HepG2 (cell line): Measurements from ENCODE around the gene PSORS1C2. TPM values are rescaled to one million over a fixed set of nuclear protein-coding genes. Genes with fewer than 3 reads are reported as not detected.

Source experiments
- RCOR2 ChIP-seq: IDR thresholded peaks from 2 replicates; pipeline ENCODE4 v1.6.1; 2016; ENCODE audit warnings: missing biosample characterization, missing genetic modification reagents
- polyA plus RNA-seq, 8 experiments: library from polyadenylated mRNA; depleted of rRNA in 3 of 8; stranded (reverse) in 7 of 8; unstranded in 1 of 8; fragments of >200 nt; fragmentation: Illumina TruSeq in 4 of 8; extraction: Trizol in 4 of 8; gene quantifications; 2 replicates each; pipeline versions ENCODE4 v1.2.1 to v1.2.3, GENCODE V29; 2011 to 2016; ENCODE audit warnings: low read depth in 4 of 8, missing spikeins in 1 of 8, mixed read lengths in 1 of 8; ENCODE audit not compliant: insufficient read depth in 1 of 8
- total RNA-seq, 5 experiments: library from RNA; depleted of rRNA; stranded (reverse); fragments of >200 nt; fragmentation: Illumina TruSeq; extraction: Trizol; gene quantifications; 2 replicates each; pipeline ENCODE4 v1.2.3, GENCODE V29; 2016; ENCODE audit warnings: low read depth in 1 of 5
- TF ChIP-seq, protein P1 (sequence below): sonication (generic); formaldehyde crosslinking; IDR thresholded peaks from 2 replicates; pipeline ENCODE4 v1.5.1; 2020; ENCODE audit warnings: mild to moderate bottlenecking, moderate library complexity, missing genetic modification reagents
- TF ChIP-seq, protein P2 (sequence below): sonication (generic); formaldehyde crosslinking; IDR thresholded peaks from 2 replicates; pipeline ENCODE4 v1.5.0; 2020; ENCODE audit warnings: missing genetic modification reagents
- TF ChIP-seq, protein P3 (sequence below), 2 experiments: fragments of 450-650 bp in 1 of 2; sonication (generic) in 1 of 2; formaldehyde crosslinking in 1 of 2; IDR thresholded peaks; 2 replicates each; pipeline versions ENCODE4 v1.6.1 to v1.8.0; 2016 to 2022; ENCODE audit warnings: antibody characterized with exemption in 1 of 2, mild to moderate bottlenecking in 1 of 2, missing genetic modification reagents in 1 of 2
- TF ChIP-seq, protein P4 (sequence below): sonication (generic); formaldehyde crosslinking; IDR thresholded peaks from 2 replicates; pipeline ENCODE4 v1.4.0; 2020; ENCODE audit warnings: mild to moderate bottlenecking, low read depth, missing genetic modification reagents

The PSORS1C2 gene
- total and polyA plus RNA-seq, 2 of the 13 experiments (the other 11 are each of a cell fraction or from before 2014, with no cell fraction given), result not detected

DNA sequence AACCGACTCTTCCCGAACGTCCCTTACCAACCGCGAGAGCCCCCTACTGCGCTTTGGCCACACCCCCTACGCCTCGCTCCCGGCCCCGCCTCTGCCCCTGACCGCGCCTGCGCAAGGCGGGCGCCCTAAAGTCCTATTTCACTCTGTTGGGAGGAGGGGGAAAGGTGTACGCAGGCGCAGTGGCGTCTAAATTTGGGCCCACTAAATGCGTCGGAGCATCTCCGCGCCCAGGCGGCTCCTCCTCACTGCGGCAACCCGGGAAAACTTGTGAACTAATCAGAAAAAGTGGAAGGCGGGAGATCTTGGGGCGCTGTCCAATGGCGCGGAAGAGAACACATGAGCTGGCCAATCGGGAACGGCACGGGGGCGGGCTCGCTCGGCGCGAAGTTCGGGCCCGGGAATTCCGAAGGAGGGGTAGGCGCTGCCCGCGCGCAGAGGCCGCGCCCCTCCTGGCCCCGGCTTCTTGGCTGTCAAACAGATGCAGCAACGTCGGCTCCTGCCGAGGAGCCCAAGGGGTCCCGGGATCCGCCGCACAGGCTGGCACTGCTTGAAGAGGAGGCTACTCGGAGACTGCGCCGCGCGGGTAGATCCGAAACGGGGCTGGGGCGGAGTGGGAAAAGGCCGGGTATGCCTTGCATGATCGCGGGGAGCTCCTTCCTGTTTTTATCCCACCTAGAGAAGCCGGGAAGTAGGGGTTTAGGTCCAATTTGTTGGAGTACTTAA is 19.4 kb upstream of the PSORS1C2 start, which contains the start of gene TCF19 (continued):
- TF ChIP-seq, protein P1, sequence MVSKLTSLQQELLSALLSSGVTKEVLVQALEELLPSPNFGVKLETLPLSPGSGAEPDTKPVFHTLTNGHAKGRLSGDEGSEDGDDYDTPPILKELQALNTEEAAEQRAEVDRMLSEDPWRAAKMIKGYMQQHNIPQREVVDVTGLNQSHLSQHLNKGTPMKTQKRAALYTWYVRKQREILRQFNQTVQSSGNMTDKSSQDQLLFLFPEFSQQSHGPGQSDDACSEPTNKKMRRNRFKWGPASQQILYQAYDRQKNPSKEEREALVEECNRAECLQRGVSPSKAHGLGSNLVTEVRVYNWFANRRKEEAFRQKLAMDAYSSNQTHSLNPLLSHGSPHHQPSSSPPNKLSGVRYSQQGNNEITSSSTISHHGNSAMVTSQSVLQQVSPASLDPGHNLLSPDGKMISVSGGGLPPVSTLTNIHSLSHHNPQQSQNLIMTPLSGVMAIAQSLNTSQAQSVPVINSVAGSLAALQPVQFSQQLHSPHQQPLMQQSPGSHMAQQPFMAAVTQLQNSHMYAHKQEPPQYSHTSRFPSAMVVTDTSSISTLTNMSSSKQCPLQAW, result peak; percentile 94
- TF ChIP-seq, protein P2, sequence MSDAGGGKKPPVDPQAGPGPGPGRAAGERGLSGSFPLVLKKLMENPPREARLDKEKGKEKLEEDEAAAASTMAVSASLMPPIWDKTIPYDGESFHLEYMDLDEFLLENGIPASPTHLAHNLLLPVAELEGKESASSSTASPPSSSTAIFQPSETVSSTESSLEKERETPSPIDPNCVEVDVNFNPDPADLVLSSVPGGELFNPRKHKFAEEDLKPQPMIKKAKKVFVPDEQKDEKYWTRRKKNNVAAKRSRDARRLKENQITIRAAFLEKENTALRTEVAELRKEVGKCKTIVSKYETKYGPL (CRISPR knock-in tag), result no peak
- no peak for TF ChIP-seq RCOR2 (CRISPR knock-in tag)
- TF ChIP-seq, protein P3, sequence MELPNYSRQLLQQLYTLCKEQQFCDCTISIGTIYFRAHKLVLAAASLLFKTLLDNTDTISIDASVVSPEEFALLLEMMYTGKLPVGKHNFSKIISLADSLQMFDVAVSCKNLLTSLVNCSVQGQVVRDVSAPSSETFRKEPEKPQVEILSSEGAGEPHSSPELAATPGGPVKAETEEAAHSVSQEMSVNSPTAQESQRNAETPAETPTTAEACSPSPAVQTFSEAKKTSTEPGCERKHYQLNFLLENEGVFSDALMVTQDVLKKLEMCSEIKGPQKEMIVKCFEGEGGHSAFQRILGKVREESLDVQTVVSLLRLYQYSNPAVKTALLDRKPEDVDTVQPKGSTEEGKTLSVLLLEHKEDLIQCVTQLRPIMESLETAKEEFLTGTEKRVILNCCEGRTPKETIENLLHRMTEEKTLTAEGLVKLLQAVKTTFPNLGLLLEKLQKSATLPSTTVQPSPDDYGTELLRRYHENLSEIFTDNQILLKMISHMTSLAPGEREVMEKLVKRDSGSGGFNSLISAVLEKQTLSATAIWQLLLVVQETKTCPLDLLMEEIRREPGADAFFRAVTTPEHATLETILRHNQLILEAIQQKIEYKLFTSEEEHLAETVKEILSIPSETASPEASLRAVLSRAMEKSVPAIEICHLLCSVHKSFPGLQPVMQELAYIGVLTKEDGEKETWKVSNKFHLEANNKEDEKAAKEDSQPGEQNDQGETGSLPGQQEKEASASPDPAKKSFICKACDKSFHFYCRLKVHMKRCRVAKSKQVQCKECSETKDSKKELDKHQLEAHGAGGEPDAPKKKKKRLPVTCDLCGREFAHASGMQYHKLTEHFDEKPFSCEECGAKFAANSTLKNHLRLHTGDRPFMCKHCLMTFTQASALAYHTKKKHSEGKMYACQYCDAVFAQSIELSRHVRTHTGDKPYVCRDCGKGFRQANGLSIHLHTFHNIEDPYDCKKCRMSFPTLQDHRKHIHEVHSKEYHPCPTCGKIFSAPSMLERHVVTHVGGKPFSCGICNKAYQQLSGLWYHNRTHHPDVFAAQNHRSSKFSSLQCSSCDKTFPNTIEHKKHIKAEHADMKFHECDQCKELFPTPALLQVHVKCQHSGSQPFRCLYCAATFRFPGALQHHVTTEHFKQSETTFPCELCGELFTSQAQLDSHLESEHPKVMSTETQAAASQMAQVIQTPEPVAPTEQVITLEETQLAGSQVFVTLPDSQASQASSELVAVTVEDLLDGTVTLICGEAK (IDR thresholded peaks at IDR 0.05), result no peak
- TF ChIP-seq, protein P3 (CRISPR knock-in tag; IDR thresholded peaks at IDR 0.05), result no peak
- TF ChIP-seq, protein P4, sequence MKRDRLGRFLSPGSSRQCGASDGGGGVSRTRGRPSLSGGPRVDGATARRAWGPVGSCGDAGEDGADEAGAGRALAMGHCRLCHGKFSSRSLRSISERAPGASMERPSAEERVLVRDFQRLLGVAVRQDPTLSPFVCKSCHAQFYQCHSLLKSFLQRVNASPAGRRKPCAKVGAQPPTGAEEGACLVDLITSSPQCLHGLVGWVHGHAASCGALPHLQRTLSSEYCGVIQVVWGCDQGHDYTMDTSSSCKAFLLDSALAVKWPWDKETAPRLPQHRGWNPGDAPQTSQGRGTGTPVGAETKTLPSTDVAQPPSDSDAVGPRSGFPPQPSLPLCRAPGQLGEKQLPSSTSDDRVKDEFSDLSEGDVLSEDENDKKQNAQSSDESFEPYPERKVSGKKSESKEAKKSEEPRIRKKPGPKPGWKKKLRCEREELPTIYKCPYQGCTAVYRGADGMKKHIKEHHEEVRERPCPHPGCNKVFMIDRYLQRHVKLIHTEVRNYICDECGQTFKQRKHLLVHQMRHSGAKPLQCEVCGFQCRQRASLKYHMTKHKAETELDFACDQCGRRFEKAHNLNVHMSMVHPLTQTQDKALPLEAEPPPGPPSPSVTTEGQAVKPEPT (CRISPR knock-in tag), result peak; percentile 88; the same call in 1 of the 2 replicates
